Hepatocyte (in vitro differentiated cells): ENCODE data around the gene SERAC1. TPM values are rescaled to one million over a fixed set of nuclear protein-coding genes. Genes with fewer than 3 reads are reported as not detected.

Experiments used
- DNase-seq: peaks from one replicate; pipeline ENCODE4 v3.0.0-alpha.2; 2016; ENCODE audit warnings: low spot score
- H2AFZ ChIP-seq: fragments of 200-600 bp; sonication (generic); 2 replicates; pipeline ENCODE4 v1.6.0; 2016; ENCODE audit warnings: antibody characterized with exemption, mild to moderate bottlenecking
- H3K27ac ChIP-seq: fragments of 200-600 bp; sonication (generic); 2 replicates; pipeline ENCODE4 v1.5.1; 2016; ENCODE audit warnings: mild to moderate bottlenecking
- H3K27me3 ChIP-seq: fragments of 200-600 bp; sonication (generic); 2 replicates; pipeline ENCODE4 v1.6.1; 2016
- H3K36me3 ChIP-seq: fragments of 200-600 bp; sonication (generic); replicated peaks from 2 replicates; pipeline ENCODE4 v1.5.1; 2016; ENCODE audit warnings: low read depth; ENCODE audit not compliant: insufficient read depth
- H3K4me1 ChIP-seq: fragments of 200-600 bp; sonication (generic); 2 replicates; pipeline ENCODE4 v1.5.1; 2016; ENCODE audit warnings: mild to moderate bottlenecking, moderate library complexity; ENCODE audit not compliant: insufficient read depth
- H3K4me2 ChIP-seq: fragments of 200-600 bp; sonication (generic); 2 replicates; pipeline ENCODE4 v1.6.0; 2016
- H3K4me3 ChIP-seq: fragments of 200-600 bp; sonication (generic); 2 replicates; pipeline ENCODE4 v1.5.1; 2016; ENCODE audit warnings: mild to moderate bottlenecking
- H3K79me2 ChIP-seq: fragments of 200-600 bp; sonication (generic); 2 replicates; pipeline ENCODE4 v1.6.0; 2017; ENCODE audit warnings: mild to moderate bottlenecking
- H3K9me2 ChIP-seq: fragments of 200-600 bp; sonication (generic); replicated peaks from 2 replicates; pipeline ENCODE4 v1.6.0; 2017; ENCODE audit warnings: mild to moderate bottlenecking; ENCODE audit not compliant: insufficient read depth
- H3K9me3 ChIP-seq: fragments of 200-600 bp; sonication (generic); 2 replicates; pipeline ENCODE4 v1.5.1; 2016; ENCODE audit warnings: low read depth, mild to moderate bottlenecking
- H4K20me1 ChIP-seq: fragments of 200-600 bp; sonication (generic); 2 replicates; pipeline ENCODE4 v1.6.0; 2016; ENCODE audit warnings: mild to moderate bottlenecking; ENCODE audit not compliant: insufficient read depth, poor library complexity, severe bottlenecking
- EZH2 ChIP-seq: fragments of 200-600 bp; sonication (generic); IDR thresholded peaks from 2 replicates; pipeline ENCODE4 v1.6.1; 2016; ENCODE audit warnings: antibody characterized with exemption, mild to moderate bottlenecking, borderline replicate concordance
- EZH2phosphoT487 ChIP-seq: fragments of 200-600 bp; sonication (generic); IDR thresholded peaks from one replicate; pipeline ENCODE4 v1.6.1; 2018; ENCODE audit warnings: antibody characterized with exemption, mild to moderate bottlenecking, low read depth, moderate library complexity; ENCODE audit not compliant: unreplicated experiment, severe bottlenecking
- WGBS: methylation state at CpG from one replicate; pipeline ENCODE4 v1.1.6; 2016; ENCODE audit warnings: low lambda C conversion rate; ENCODE audit errors: missing lambda C conversion rate; 5-methylcytosine and 5-hydroxymethylcytosine counted together
- polyA plus RNA-seq: library from polyadenylated mRNA; unstranded; fragments of >200 nt; fragmentation: Nextera tagmentation; extraction: Ambion mirVana; gene quantifications from 2 replicates; pipeline ENCODE4 v1.2.1, GENCODE V29; 2016
- total RNA-seq: library from RNA; depleted of rRNA; stranded (reverse); fragments of >200 nt; gene quantifications from 2 replicates; pipeline ENCODE4 v1.2.3, GENCODE V29; 2014
- TF ChIP-seq, protein P1 (sequence below): fragments of 200-600 bp; sonication (generic); IDR thresholded peaks from 2 replicates; pipeline ENCODE4 v1.5.1; 2016; ENCODE audit warnings: antibody characterized with exemption, mild to moderate bottlenecking; ENCODE audit not compliant: poor library complexity

Gene SERAC1
- total and polyA plus RNA-seq, 2 experiments from 2014 or later, result 4.9 to 15.2 TPM

DNA sequence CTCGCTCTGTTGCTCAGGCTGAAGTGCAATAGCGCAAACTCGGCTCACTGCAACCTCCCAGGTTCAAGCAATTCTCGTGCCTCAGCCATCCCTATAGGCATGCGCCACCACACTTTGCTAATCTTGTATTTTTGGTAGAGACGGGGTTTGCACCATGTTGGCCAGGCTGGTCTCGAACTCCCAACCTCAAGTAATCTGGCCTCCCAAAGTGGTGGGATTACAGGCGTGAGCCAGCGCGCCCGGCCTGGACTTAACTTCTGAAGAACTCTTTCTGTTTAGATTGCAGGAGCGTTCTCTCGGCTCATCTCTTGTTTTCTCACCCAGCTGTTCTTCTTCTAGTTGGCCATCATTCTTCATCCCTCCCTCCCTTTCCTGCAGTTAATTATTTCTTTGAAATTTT lies 30.4 kb upstream of the SERAC1 start:
- TF ChIP-seq EZH2phosphoT487, result no peak
- TF ChIP-seq, protein P1, sequence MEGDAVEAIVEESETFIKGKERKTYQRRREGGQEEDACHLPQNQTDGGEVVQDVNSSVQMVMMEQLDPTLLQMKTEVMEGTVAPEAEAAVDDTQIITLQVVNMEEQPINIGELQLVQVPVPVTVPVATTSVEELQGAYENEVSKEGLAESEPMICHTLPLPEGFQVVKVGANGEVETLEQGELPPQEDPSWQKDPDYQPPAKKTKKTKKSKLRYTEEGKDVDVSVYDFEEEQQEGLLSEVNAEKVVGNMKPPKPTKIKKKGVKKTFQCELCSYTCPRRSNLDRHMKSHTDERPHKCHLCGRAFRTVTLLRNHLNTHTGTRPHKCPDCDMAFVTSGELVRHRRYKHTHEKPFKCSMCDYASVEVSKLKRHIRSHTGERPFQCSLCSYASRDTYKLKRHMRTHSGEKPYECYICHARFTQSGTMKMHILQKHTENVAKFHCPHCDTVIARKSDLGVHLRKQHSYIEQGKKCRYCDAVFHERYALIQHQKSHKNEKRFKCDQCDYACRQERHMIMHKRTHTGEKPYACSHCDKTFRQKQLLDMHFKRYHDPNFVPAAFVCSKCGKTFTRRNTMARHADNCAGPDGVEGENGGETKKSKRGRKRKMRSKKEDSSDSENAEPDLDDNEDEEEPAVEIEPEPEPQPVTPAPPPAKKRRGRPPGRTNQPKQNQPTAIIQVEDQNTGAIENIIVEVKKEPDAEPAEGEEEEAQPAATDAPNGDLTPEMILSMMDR, result no peak
- no peak for TF ChIP-seq EZH2
- H3K79me2 ChIP-seq, result no peaks in the 10 kb centered on the region
- DNase-seq, result no peak
- no peak overlapping the region for H3K4me3 ChIP-seq
- H3K36me3 ChIP-seq, result no peaks in the 10 kb centered on the region
- no peaks in the 10 kb centered on the region for H4K20me1 ChIP-seq
- no peak overlapping the region for H3K4me2 ChIP-seq
- H3K27me3 ChIP-seq, result no peaks in the 10 kb centered on the region
- H2AFZ ChIP-seq, result no peak overlapping the region
- H3K27ac ChIP-seq, result no peak overlapping the region
- no peaks in the 10 kb centered on the region for H3K4me1 ChIP-seq
- no peaks in the 10 kb centered on the region for H3K9me3 ChIP-seq
- H3K9me2 ChIP-seq, result no peaks in the 10 kb centered on the region
- 91% methylated on average over 13 of the region's 13 CpGs for WGBS

DNA sequence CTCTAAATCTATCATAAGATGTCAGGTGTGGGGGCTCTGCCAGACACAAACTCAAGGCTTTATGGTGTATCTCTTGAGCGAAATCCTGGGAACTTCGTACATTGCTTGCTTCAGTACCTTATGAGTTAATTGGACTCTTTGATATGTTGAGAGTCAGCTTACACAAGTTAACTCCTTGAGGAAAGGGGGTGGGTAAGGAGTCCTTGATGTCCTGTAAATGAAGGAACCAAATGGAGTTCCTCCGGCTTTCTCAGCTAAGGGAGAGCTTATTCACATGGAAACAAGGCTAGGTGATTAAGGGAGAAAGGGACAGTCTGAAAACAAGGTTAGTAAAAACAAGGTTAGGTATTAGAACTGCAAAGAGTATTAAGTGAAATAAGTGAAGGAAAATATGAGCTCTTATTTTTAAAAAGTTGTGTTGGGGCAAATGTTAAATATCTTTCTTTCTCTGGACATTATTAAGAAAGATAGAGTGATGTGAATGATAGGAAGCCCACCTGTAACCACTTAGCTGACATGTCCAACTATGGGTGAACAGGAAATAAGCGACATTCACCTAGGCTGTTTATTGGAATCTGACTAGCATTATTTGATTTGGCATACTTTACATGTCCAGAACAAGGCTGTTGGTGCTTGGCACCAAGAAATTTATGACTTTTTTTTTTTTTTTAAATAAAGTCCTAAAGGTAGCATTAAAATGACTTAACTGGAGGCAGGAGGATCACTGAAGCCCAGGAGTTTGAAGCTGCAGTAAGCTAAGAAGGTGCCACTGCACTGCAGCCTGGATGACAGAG lies 26.6 kb upstream of the SERAC1 start:
- no peaks in the 10 kb centered on the region for H3K79me2 ChIP-seq
- H3K4me1 ChIP-seq, result no peaks in the 10 kb centered on the region
- TF ChIP-seq EZH2, result no peak
- TF ChIP-seq, protein P1, result no peak
- no peak for TF ChIP-seq EZH2phosphoT487
- H4K20me1 ChIP-seq, result no peaks in the 10 kb centered on the region
- H3K36me3 ChIP-seq, result no peaks in the 10 kb centered on the region
- no peaks in the 10 kb centered on the region for H3K9me2 ChIP-seq
- no peak overlapping the region for H2AFZ ChIP-seq
- no peak overlapping the region for H3K4me3 ChIP-seq
- H3K9me3 ChIP-seq, result no peaks in the 10 kb centered on the region
- no peaks in the 10 kb centered on the region for H3K27me3 ChIP-seq
- WGBS, result 62% methylated on average over 4 of the region's 4 CpGs
- no peak for DNase-seq
- H3K27ac ChIP-seq, result no peak overlapping the region
- no peak overlapping the region for H3K4me2 ChIP-seq

DNA sequence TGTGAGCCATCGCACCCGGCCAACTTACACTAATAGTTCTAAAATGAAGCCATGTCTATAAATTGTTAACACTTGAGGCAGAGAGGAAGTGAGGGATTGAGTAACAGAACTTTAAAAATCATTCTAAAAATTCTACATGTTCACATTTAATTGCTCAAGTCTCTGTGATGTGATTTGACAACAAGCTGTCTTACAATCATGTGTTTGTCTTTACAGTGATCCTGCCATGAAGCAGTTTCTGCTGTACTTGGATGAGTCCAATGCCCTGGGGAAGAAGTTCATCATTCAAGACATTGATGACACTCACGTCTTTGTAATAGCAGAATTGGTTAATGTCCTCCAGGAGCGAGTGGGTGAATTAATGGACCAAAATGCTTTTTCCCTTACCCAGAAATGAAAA lies 23.7 kb upstream of the SERAC1 start:
- H3K4me2 ChIP-seq, result no peak overlapping the region
- no peak overlapping the region for H3K27ac ChIP-seq
- H3K9me2 ChIP-seq, result no peaks in the 10 kb centered on the region
- no peaks in the 10 kb centered on the region for H3K4me1 ChIP-seq
- H2AFZ ChIP-seq, result no peak overlapping the region
- no peaks in the 10 kb centered on the region for H3K79me2 ChIP-seq
- no peak overlapping the region for H3K4me3 ChIP-seq
- DNase-seq, result no peak
- no peaks in the 10 kb centered on the region for H3K9me3 ChIP-seq
- no peaks in the 10 kb centered on the region for H4K20me1 ChIP-seq
- no peaks in the 10 kb centered on the region for H3K36me3 ChIP-seq
- WGBS, result 94% methylated on average over 4 of the region's 4 CpGs
- H3K27me3 ChIP-seq, result no peaks in the 10 kb centered on the region
- TF ChIP-seq EZH2, result no peak

DNA sequence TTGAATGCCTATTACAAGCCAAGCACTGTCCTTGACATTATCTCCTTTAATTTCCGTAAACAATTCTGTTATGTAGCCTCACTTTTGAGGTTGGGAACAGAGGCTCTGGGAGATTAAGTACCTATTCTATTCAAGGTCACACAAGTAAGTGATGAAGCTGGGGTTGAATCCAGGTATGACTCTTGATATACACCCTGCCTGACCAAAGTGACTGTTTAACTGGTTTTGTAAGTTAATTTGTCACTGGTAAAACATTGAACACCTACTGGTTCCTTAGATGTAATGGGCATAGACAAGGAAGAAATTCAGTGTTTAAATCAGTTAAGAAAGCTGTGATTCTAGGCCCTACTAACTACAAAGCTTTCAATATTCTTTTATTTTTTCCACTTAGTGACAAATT lies 23.0 kb upstream of the SERAC1 start:
- H3K4me1 ChIP-seq, result no peaks in the 10 kb centered on the region
- H3K4me2 ChIP-seq, result no peak overlapping the region
- WGBS, result 91% methylated on average over 1 of the region's 1 CpG
- H2AFZ ChIP-seq, result no peak overlapping the region
- no peaks in the 10 kb centered on the region for H3K27me3 ChIP-seq
- H3K4me3 ChIP-seq, result no peak overlapping the region
- no peaks in the 10 kb centered on the region for H3K9me2 ChIP-seq
- DNase-seq, result no peak
- H3K27ac ChIP-seq, result no peak overlapping the region
- TF ChIP-seq, protein P1, result no peak
- TF ChIP-seq EZH2 (no peak), EZH2phosphoT487 (no peak)
- H3K79me2 ChIP-seq, result no peaks in the 10 kb centered on the region
- no peaks in the 10 kb centered on the region for H4K20me1 ChIP-seq
- no peaks in the 10 kb centered on the region for H3K36me3 ChIP-seq
- H3K9me3 ChIP-seq, result no peaks in the 10 kb centered on the region
